Endothelial cell of umbilical vein (primary cell): ENCODE measurements around the gene HBQ1.

ENCODE experiments used
- EZH2 ChIP-seq: IDR thresholded peaks from 2 replicates; pipeline ENCODE4 v1.6.1; 2012; ENCODE audit warnings: borderline replicate concordance, low read depth, mild to moderate bottlenecking, moderate library complexity, low read length, inconsistent platforms; ENCODE audit not compliant: severe bottlenecking
- MYC ChIP-seq: IDR thresholded peaks from one replicate; pipeline ENCODE4 v1.6.1; 2011; ENCODE audit warnings: mild to moderate bottlenecking, low read depth, low read length
- TF ChIP-seq, protein P1 (sequence below): IDR thresholded peaks from 2 replicates; pipeline ENCODE4 v1.6.1; 2011; ENCODE audit not compliant: insufficient read depth, insufficient read length
- TF ChIP-seq, protein P2 (sequence below), 2 donors: IDR thresholded peaks; 1 replicate in 1 of 2; 2 replicates in 1 of 2; pipeline ENCODE4 v1.5.1; 2011; ENCODE audit warnings: low read length in 2 of 2, mild to moderate bottlenecking in 2 of 2, moderate library complexity in 2 of 2, control low read depth in 1 of 2, inconsistent platforms in 1 of 2, low read depth in 1 of 2; ENCODE audit not compliant: insufficient read depth in 1 of 2; ENCODE audit errors: extremely low read depth in 1 of 2

GRCh38 chr16:191831-192230 is 11.6 kb downstream of the HBQ1 start:
- TF ChIP-seq, protein P1, sequence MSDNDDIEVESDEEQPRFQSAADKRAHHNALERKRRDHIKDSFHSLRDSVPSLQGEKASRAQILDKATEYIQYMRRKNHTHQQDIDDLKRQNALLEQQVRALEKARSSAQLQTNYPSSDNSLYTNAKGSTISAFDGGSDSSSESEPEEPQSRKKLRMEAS = no peak
- TF ChIP-seq, protein P2, sequence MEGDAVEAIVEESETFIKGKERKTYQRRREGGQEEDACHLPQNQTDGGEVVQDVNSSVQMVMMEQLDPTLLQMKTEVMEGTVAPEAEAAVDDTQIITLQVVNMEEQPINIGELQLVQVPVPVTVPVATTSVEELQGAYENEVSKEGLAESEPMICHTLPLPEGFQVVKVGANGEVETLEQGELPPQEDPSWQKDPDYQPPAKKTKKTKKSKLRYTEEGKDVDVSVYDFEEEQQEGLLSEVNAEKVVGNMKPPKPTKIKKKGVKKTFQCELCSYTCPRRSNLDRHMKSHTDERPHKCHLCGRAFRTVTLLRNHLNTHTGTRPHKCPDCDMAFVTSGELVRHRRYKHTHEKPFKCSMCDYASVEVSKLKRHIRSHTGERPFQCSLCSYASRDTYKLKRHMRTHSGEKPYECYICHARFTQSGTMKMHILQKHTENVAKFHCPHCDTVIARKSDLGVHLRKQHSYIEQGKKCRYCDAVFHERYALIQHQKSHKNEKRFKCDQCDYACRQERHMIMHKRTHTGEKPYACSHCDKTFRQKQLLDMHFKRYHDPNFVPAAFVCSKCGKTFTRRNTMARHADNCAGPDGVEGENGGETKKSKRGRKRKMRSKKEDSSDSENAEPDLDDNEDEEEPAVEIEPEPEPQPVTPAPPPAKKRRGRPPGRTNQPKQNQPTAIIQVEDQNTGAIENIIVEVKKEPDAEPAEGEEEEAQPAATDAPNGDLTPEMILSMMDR (IDR thresholded peaks at IDR 0.05; ENCODE audit: extremely low read depth in 1 of 2, insufficient read depth in 1 of 2, low read depth in 1 of 2, low read length in 2 of 2) = no peak
- TF ChIP-seq MYC = no peak
- no peak for TF ChIP-seq EZH2
